Sciatic nerve (tissue), 2 donors: ENCODE data around the gene POLA2. TPM values are rescaled to one million over a fixed set of nuclear protein-coding genes. Genes with fewer than 3 reads are reported as not detected.

ENCODE experiments used
- ATAC-seq: fragments of 200-7000 bp; cut with Tn5 transposase; one replicate; pipeline ENCODE4 v1.9.1; 2020; ENCODE audit warnings: mild to moderate bottlenecking, moderate library complexity
- DNase-seq: peaks from one replicate; pipeline ENCODE4 v3.0.0-alpha.2; 2020; ENCODE audit warnings: low spot score
- intact Hi-C: fragments of 100-400 bp; cut with DNase I; formaldehyde crosslinking; loops from one replicate; pipeline ENCODE4 v1.14.2; 2022
- total RNA-seq: library from RNA; stranded (reverse); fragmentation: NEBNext Ultra II Directional; extraction: Animal tissue kit (Norgen Biotek cat#: 25700); gene quantifications from one replicate; pipeline ENCODE4 v1.2.1, GENCODE V29; 2021
- donor health status: DM: no; HTN: no; CAD: no.
- donor health status: DM: no; HTN: no; CAD: no.

The POLA2 gene
- total RNA-seq, 1 donor from 2014 or later, result 5.5 TPM

DNA sequence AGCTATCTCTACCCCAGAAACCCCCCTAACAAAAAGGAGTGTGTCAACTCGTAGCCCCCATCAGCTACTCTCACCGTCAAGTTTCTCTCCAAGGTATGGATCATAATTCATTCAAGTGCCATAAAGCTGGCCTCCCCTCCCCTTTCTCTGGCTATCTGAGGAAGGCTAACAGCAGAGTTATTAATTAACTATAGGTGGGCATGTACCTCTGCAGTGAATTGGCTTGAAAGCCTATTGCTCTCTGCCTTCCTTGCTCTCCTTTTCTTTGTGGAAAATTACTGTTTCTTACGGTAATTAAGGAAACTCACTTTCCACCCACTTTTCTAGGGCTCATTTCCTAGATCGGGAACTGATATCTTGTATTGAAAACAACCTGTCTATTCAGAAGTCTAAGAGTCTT, 14.1 kb downstream of the POLA2 start:
- no peak for ATAC-seq
- intact Hi-C loops, result loop anchor here (5.0 kb wide), 1 partner anchor 41 kb away; no protein-coding TSS in a partner anchor

GRCh38 chr11:65277631-65278277, 16.0 kb downstream of the POLA2 start:
- DNase-seq (no peak), ATAC-seq (no peak)
- intact Hi-C loops, result loop anchor here (5.0 kb wide), 1 partner anchor 40 kb away; no protein-coding TSS in a partner anchor

More for the DNA sequence above, 14.1 kb downstream of the POLA2 start:
- DNase-seq, result no peak

- ATAC-seq, result no peak
- no peak for DNase-seq
- intact Hi-C loops, result loop anchor here (5.0 kb wide), 1 partner anchor 39 kb away; no protein-coding TSS in a partner anchor
Observed at GRCh38 chr11:65278356-65278755, 16.6 kb downstream of the POLA2 start.

GRCh38 chr11:65279279-65279678, 17.5 kb downstream of the POLA2 start:
- intact Hi-C loops, result loop anchor here (5.0 kb wide), 1 partner anchor 38 kb away; no protein-coding TSS in a partner anchor
- ATAC-seq, result no peak
- no peak for DNase-seq

- ATAC-seq (no peak), DNase-seq (no peak)
- intact Hi-C loops, result loop anchor here (5.0 kb wide), 1 partner anchor 37 kb away; no protein-coding TSS in a partner anchor
Observed at GRCh38 chr11:65279741-65280440, 18.1 kb downstream of the POLA2 start.

DNA sequence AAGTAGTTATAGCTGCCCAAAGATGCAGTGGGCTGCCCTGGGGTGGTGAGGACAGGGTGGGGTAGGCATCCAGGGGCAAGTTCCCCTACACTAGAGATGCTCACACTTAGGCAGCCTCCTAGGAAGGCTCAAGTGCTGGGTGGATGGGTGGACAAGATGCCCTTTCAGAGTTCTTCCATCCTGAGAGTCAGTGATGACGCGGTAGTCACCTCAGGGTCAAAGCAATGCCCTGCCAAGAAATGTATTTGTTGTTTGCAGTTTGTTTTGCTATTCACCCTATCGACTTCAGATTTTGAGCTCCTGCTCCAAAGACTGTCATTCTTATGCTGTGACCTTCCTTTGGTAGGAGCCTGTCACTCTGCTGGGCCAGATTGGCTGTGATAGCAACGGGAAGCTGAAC, 18.9 kb downstream of the POLA2 start:
- intact Hi-C loops, result no loop called here
- ATAC-seq, result no peak
- no peak for DNase-seq

DNA sequence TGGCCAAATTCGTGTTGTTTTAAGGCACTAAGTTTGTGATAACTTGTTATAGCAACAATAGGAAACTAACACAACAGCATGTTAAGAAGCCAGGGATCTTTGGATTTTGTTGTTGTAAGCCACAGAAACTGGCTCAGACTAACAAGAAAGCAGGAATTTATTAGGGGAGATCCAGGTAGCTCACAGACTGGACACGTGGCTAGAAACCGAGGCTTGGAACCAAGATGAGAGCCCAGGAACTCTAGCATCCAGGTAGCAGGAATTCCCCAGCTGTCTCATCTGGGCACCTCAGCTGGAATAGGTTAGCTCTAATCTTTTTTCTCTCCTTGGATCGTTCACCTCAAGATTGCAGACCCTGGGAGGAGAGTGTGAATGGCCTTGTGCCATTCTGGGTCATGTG, 24.9 kb downstream of the POLA2 start:
- intact Hi-C loops, result no loop called here

GRCh38 chr11:65287601-65288000, 25.8 kb downstream of the POLA2 start:
- no peak for DNase-seq
- intact Hi-C loops, result no loop called here
- no peak for ATAC-seq

More for the DNA sequence above, 24.9 kb downstream of the POLA2 start:
- DNase-seq, result no peak
- ATAC-seq, result no peak

DNA sequence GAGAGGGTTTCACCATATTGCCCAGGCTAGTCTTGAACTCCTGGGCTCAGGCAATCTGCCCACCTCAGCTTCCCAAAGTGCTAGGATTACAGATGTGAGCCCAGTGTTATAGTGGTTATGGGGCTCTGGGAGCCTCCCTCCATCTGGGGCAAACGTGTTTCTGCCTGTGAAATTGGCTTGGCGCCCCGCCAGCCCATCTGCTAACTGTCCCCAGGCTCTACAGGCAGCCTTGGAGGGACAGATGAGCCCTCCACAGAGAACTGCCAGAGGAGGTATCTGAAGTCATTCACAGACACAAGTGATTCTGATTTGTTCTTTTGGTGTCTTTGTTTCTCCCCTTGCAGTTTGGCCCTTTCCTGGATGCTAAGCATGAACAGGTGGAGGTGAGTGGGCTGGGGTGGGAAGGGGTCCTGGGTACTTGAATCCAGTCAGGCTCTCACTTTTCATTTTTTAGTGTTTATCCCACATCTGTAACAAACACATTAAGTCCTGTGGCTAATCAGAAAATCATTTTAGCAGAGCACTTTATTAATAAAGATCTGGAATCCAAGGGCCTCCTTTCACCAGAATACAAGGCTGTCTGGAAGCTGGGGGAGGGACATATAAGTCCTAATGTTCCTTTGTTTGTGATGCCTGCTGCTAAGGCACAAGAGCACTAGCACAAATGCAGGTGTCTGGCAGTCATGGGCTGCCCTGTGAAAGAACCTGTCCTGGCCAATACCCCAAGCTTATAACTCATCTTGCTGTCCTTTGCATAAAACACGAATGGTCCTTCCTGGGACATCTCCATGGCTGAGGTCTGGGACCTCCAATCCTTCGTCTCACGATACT, 27.2 kb downstream of the POLA2 start:
- intact Hi-C loops, result no loop called here
- peak; percentile 76 for DNase-seq
- no peak for ATAC-seq

- peak; percentile 96 for ATAC-seq
- peak; percentile 95 for DNase-seq
- intact Hi-C loops, result no loop called here
Observed at GRCh38 chr11:65290448-65291165, 28.8 kb downstream of the POLA2 start.

DNA sequence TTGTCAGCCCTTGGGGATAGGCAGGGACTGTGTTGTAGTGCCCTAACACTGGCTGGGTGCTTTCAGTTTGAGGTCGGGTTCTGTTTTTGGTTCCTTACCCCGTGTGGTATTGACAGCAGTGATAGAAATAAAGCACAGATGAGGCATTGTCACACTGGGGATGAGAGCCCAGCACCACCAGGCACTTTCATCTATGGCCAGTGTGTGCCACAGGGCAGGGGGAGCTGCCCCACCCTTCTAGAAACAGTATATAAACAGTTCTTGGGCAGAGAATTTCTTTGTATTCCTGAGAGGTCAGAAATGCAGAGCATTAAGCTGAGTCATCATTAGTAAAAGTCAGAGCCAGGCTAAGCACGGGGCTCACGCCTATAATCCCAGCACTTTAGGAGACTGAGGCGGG, 29.9 kb downstream of the POLA2 start:
- ATAC-seq (peak; percentile 40), DNase-seq (no peak)
- intact Hi-C loops, result no loop called here

DNA sequence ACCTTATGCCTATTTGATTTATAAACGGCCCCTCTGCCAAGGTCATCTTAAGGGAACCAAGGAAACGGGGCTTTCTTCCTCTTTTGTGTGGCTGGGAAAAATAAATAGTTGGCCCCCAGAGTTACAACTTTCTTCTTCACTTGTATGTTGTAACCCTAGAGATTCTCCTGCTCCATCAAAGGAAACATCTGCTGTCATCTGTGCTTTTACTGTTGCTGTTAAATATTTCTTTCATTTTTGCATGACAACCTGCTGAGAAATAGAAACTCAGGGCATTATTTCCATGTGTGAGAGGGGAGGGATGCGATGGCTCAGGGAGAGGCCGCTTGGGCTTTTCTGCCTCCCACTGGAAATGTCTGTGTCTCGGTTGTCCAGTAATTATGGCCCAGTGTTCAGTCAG, 31.1 kb downstream of the POLA2 start:
- ATAC-seq, result no peak
- no peak for DNase-seq
- intact Hi-C loops, result no loop called here

DNA sequence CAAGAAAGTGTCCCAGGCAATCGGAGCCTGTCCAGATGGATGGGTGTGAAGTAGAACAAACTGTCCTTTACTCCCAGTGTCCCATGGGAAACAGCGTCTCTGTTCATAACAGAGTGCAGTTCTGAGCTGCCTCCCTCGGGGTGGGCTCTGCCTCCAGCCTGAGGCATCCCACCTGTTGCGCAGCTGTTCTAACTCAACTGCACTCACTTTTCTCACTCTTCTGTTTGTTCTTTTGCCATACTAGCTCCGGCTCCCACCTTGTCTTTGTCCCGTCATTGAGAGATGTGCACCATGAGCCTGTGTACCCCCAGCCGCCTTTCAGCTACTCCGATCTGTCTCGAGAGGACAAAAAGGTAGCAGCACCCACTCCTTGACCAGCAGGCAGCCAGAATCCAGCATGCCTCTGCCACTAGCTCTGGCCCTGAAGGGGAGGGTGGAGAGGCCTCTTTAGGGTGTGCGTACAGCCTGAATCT, 32.2 kb downstream of the POLA2 start:
- ATAC-seq, result no peak
- intact Hi-C loops, result no loop called here
- no peak for DNase-seq

DNA sequence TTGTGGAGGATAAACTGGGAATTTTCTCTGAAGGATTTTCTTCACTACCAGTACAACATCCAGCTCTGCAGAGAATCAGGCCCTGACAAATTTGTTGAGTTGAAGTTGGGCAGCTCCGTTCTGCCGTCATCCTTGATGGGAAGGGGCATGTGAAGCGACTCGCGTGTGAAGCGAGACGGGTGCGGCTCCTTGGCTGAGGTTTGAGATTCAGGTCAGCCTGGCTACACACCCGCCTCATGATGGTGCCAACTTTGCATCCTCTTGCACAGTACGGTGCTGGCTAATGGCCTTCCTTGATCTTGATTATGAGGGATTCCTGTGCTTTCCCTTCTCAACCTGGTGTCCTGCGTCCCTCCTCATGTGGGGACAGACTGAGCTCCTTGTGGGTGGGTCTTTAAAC, 33.2 kb downstream of the POLA2 start:
- DNase-seq, result no peak
- intact Hi-C loops, result no loop called here
- ATAC-seq, result no peak

DNA sequence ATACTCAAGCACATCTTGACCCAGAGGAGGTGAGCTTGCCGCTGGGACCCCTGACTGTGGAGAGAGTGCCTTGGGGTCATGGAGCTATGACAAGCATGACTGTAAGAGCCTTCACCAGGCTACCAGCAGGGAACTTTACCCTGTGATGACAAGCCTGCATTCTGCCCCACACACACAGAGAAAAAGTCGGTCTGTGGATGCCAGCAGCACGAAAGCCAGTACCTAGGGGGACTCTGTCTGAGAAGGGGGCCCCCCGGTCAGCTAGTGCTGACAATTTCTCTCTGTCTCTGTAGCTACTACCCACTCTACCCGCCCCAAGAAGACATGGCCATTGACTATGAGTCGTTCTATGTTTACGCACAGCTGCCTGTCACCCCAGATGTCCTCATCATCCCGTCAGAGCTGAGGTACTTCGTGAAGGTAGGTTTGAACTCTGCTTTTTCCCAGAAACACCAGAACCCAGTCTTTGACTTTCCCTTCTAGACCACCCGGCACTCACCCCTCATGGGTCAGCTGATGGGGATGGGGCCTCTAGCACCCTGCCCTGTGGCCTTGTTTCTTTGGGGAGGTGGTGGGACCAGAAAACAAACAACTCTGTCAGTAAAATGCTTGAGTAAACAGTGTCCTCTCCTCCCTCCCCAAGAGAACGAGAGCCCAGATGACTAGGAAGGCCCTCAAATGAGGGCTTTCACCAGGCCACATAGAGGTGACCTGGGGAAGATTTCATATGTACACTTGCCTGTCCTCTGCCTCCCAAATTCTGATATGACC, 34.0 kb downstream of the POLA2 start:
- ATAC-seq (no peak), DNase-seq (no peak)
- intact Hi-C loops, result no loop called here

DNA sequence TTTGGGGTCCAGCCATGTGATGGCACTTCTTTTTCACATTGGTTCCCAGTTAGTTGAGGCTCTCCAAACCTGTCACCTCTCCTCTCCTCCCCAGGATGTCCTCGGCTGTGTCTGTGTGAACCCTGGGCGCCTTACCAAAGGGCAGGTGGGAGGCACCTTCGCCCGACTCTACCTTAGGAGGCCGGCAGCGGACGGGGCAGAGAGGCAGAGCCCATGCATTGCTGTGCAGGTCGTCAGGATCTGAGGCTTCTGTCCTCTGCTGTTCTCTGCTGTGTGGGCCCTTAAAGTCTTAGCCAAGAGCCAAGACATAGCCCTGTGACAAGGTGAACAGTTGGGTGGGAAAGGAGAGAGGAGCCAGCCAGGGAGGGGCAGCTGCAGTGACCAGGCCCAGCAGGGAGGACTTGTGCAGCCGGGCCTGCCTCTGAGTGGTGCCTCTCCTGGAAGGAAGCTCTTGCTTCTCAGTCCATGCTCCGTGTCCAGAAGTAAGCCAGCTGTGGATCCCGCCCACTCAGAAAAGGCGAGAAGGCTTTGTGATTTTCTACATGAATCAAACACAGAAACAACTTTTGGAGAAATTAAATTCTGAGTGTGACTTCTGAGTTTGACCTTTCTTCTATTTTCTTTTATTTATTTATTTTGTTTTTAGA, 35.4 kb downstream of the POLA2 start:
- ATAC-seq (no peak), DNase-seq (no peak)
- intact Hi-C loops, result no loop called here

GRCh38 chr11:65298131-65298535, 36.4 kb downstream of the POLA2 start:
- ATAC-seq (peak; percentile 85), DNase-seq (peak; percentile 84)

More at GRCh38 chr11:65298131-65298535, 36.4 kb downstream of the POLA2 start:
- intact Hi-C loops, result no loop called here
